HG02943 (cell line): ENCODE data around the gene PRR33.

Experiments
- ATAC-seq: cut with Tn5 transposase; IDR thresholded peaks from one replicate; pipeline ENCODE4 v1.9.1; 2021; ENCODE audit warnings: mild to moderate bottlenecking, low read depth, moderate library complexity; ENCODE audit not compliant: unreplicated experiment

Gene PRR33

DNA sequence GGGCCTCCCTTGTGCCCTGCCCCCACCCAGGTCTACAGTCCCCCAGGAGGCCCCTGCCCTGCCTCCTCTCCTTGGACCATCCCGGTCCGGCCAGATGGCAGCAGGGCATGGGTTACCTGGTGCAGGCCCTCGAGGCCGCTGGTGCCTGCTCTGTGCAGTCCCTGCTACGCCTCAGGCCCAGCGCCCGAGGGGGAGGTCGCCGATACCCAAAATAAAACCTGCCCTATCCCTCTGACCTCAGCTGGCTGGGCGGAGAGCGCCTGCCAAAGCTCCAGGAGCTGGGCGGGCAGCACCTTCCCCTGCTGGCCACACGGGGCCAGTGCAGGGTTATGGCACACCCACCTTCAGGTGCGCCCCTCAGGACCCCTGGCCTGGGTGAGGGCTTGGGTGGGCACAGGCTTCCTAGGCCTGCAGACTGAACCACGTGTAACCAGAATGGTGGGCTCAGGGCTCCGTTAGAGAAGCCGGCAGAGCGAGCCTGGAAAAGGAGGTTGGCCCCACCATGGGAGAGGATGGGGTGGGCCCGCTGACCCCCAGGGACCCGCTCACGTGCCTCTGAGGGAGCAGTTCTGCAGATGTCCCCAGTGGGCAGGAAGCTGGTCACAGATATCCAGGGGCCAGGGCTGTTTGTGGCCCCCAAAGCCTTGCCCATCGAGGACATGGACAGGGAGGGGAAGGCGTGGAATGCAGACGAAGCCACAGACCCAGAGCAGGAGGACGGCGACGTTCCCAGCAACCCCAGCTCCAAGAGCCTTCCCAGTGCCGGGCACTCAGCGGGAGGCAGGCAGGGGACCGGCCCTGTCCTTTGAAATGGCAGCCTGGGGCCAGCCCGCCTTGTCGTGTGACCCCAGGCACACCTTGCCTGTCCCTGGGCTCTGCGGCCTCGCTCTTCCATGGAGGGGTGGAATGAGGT lies 26.1 kb upstream of the PRR33 start:
- ATAC-seq: no peak

GRCh38 chr11:1916986-1917522 lies 25.4 kb upstream of the PRR33 start:
- no peak for ATAC-seq

DNA sequence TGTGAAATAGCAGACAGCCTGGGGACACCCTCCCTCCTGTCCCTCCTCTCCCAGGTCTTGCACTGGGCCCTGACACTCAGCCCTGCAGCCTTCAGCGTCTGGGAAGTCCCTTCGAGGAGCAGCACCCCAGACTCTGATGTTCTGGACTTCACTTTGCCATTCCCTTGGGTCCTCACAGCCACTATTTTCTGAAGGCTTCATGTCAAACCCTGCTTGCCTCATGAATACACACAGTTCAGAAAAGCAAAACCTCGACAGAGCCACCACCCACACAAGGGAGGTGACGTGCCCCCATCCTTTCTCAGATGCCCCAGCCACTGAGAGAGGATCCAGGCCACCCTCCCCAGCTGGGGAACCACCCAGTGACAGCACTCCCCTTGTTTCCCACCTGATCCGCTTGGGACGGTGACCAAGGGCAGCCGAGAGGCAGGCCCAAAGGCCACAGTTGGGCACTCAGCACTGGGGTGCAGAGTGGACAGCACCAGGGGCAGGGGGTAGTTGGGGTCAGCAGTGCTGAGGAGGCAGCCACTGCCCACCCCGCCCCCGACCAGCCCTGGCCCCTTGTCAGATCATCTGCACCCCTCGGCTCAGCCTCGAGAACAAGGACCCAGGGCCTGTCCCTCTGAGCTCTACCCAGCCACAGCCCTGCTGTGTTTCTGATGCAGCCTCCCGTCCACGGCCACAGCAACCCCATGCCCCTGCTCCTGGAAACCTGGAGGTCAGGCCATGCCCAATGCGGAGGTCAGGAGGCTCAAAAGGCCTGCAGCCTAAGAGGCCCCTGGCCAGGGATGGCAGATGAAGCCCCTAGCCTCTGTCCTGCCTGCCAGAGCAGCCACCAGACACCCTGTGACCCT lies 24.7 kb upstream of the PRR33 start:
- no peak for ATAC-seq

DNA sequence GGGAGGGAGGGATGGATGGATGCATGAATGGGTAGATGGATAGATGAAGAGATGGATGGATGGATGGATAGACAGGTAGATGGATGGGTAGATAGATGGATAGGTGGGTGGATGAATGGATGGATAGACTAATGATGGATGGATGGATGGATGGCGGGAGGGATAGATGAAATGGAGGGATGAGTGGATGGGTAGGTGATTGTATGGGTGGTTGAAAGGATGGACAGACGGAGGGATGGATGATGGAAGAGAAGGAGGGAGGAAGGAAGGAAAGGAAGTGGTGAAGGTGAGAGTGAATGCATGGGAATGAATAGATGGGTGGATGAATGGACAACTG lies 24.1 kb upstream of the PRR33 start:
- ATAC-seq: no peak

DNA sequence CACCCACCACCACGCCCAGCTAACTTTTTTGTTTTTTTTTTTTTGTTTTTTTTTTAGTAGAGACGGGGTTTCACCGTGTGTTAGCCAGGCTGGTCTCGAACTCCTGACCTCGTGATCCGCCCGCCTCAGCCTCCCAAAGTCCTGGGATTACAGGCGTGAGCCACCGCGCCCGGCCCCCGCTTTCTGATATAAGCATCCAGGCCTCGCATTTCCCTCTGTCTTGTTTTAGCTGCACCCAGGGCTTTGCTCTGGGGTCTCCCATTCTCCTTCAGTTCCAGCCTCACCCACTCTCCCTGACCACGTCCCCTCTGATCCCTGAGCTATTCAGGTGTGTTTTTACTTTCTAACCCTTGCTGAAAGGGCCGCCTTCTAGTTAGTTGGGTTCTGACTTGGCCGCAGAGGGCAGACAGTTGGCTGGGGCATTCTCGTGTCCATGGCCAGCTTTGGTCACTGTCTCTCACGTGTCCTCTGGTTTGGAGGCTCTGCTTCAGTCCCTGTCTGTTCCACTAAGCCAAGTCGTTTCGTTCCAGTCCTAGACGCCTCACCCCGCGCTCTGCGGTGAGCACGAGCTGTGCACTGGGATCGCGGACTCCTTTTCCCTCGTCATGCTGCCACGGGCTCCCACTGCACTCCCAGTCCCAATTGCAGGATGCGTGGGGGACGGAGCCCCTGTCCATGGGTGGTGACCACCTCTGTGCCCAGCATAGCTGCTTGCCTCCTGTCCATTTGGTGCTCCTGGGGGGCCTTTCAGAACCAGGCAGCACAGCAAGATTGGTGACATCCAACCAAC lies 21.8 kb upstream of the PRR33 start:
- ATAC-seq: no peak

GRCh38 chr11:1912289-1912878 lies 20.7 kb upstream of the PRR33 start:
- no peak for ATAC-seq

DNA sequence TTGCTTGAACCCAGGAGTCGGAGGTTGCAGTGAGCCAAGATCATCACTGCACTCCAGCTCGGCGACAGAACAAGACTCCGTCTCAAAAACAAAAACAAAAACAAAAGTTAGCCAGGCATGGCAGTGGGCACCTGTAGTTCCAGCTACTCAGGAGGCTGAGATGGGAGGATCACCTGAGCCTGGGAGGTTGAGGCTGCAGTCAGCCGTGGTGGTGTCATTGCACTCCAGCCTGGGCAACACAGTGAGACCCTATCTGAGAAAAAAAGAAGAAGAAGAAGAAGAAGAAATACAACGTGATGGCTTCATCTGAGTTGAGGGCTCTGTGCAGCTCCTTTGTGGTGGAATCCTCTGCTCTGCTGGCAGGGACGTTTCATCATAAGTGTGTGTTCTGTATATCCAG lies 17.8 kb upstream of the PRR33 start:
- ATAC-seq: no peak

DNA sequence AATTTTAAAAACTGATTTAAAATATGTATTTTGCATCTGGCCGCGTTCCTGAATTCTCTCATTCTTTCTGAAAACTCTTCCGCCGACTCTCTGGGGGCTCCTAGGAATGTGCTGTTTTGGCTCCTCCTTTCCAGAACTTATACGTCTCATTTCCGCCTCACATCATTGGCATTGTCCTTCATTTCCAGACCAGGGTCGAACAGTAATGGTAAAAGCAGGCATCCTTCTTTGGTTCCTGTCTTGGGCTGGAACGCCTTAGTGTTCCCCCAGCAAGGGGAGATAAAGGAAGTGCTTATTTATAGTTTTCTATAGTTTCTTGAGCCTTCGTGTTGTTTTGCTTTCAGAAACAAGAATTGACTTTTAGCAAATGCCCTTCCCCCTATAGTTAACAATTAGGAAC lies 16.9 kb upstream of the PRR33 start:
- no peak for ATAC-seq

- no peak for ATAC-seq
These were observed 15.1 kb upstream of the PRR33 start for GRCh38 chr11:1906611-1907423.

DNA sequence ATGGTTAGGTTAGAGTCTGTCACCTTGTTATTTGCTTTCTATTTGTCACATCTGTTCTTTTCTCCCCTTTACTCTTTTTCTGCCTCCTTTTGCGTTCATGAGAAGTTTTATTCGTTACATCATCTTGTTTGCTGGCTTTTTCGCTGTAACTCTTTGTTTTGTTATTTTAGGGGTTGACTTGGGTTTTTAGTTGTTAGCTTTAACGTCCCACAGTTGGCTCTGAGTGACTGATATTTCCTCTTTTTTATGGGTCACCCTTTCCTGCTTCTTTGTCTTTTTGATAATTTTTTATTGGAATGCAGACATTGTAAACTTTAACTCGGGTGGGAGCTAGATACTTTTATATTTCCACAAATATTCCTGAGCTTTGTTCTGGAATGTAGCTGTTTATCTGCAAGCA lies 14.5 kb upstream of the PRR33 start:
- no peak for ATAC-seq

DNA sequence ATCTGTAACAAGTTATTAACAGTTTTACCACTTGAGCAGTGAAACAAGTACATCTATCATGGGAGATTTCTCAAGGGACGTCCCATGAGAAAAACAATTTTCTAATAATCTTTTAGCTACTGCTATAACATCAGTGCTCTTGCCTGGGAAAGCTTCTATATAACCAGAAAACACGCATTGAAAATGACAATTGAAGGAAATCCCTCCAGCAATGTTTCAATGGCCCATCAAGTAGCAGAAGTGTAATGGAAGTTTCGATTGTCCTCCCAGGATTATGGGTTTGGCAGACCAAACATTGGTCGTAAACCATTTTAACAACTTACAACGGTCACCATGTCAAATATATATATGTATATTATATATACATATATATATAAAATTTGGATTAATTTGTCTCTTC lies 8.0 kb upstream of the PRR33 start:
- no peak for ATAC-seq

DNA sequence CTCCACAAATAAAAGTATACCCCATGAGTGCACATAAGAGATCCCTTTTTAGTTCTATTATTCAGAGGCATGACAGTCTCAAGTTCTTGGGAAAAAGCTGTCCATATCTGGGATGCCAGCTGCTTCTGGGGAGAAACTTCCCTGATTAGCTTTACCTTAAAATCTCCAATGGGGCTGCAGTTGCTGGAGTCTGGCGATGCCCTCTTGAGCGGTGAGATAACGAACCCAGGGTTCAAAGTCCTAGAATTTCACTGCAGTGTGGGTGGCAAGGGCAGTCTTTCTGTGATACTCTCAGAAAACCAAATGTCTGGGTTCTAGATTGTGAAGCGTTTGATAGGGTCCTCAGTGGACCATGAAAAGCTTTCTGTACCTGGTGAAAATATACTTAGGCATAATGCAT lies 7.4 kb upstream of the PRR33 start:
- ATAC-seq: no peak

DNA sequence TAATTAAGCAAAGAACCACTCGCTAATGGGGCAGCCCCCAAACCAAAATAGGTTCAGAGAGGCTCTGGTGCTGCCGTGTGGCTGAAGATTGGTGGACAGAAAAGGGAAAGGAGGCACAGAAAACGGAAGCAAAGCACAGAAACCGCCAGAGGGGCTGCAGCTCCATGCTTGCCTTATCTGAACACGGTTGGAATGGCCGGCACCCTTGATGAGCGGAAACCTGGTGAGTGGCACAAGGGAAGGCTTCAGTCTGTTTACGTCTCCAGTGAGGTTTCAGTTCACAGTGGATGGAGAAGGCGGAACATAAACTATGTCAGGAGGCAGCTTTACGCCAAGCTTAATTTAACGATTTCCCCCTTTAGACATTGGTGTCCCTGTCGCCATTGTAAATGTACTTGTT lies 5.2 kb upstream of the PRR33 start:
- no peak for ATAC-seq

- ATAC-seq: no peak
These were observed 4.8 kb upstream of the PRR33 start for GRCh38 chr11:1896468-1896867.

GRCh38 chr11:1894759-1895158 lies 3.1 kb upstream of the PRR33 start:
- no peak for ATAC-seq

DNA sequence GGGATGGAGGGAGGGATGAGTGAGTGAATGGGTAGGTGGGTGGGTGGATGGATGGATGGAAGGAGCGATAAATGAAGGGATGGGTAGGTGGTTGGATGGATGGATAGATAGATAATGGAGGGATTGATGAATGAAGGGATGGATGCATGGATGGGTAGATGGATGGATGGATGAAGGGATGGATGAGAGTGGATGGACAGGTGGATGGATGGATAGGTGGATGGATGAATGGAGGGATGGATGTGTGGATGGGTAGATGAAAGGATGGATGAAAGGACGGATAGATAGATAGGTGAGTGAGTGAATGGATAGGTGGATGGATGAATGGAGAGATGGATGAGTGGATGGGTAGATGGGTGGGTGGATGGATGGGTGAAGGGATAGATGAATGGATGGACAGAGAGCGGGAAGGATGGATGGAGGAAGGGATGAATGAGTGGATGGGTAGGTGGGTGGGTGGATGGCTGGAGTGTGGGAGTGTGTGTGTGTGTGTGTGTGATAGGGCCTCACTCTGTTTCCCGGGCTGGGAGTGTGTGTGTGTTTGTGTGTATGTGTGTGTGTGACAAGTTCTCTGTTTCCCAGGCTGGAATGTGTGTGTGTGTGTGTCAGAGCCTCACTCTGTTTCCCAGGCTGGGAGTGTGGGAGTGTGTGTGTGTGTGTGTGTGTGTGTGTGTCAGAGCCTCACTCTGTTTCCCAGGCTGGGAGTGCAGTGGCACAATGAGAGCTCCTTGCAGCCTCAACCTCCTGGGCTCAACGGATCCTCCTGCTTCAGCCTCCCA lies 2.1 kb upstream of the PRR33 start:
- no peak for ATAC-seq

DNA sequence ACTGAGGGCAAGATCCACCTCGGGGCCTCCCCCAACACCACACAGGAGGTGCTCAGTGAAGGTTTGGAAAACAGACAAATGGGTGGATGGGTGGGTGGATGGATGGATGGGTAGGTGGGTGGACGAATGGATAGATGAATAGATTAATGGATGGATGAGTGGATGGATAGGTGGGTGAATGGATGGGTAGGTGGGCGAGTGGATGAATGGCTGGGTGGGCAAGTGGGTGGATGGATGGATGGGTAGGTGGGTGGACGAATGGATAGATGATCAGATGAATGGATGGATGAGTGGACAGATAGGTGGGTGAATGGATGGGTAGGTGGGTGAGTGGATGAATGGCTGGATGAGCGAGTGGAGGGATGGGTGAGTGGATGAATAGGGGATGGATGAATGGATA lies 863 bp upstream of the PRR33 start:
- no peak for ATAC-seq

DNA sequence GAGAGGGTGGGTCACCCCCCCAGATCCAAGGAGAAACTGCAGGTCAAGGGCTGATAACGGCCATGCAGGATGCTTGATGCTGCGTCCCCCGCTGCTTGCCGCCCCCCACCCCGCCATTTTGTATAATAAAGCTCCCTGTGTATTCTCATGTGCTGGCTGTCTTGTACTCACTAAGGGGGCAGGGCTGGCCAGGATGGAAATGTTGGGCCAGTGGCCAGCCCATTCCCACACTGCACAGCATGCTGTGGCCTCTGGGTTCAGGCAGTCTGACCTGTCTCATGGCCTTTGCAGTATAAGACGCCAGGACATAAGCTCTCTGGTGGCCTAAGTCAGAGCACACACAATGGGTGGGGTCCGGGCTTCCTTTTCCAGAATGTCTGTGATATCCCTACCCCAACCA lies 421 bp upstream of the PRR33 start:
- no peak for ATAC-seq
